Esophagus squamous epithelium (tissue), 4 donors: ENCODE measurements around the gene TMTC1.

Source experiments
- CTCF ChIP-seq, 6 experiments: fragments of 450-650 bp in 4 of 6; fragments of 200-600 bp in 2 of 6; sonication (generic) in 2 of 6; IDR thresholded peaks; one replicate each; pipeline ENCODE4 v1.5.1; 2016 to 2019; ENCODE audit warnings: antibody characterized with exemption in 6 of 6, mild to moderate bottlenecking in 4 of 6, moderate library complexity in 4 of 6
- POLR2A ChIP-seq, 4 donors: fragments of 450-650 bp; IDR thresholded peaks; one replicate each; pipeline ENCODE4 v1.6.1; 2017; ENCODE audit warnings: antibody characterized with exemption in 4 of 4, mild to moderate bottlenecking in 4 of 4, moderate library complexity in 3 of 4

GRCh38 chr12:29612912-29613311, 170.8 kb downstream of the TMTC1 start:
- no peak for TF ChIP-seq POLR2A (IDR thresholded peaks at IDR 0.05)
- TF ChIP-seq CTCF (IDR thresholded peaks at IDR 0.05), result no peak
